Frontal cortex (tissue), 4 donors: Measurements from ENCODE around the gene HNRNPA0. TPM values are rescaled to one million over a fixed set of nuclear protein-coding genes. Genes with fewer than 3 reads are reported as not detected.

Experiments
- DNase-seq, 2 donors: peaks; one replicate each; pipeline ENCODE4 v3.0.0; 2012; ENCODE audit warnings: low spot score in 2 of 2
- FAIRE-seq: peaks from 2 replicates; lab custom pipeline; 2012; peaks lifted over from hg19 to GRCh38; lab: Jason Lieb, UNC
- total RNA-seq: library from RNA; depleted of rRNA; stranded (reverse); fragments of >200 nt; gene quantifications from one replicate; pipeline ENCODE4 v1.2.3, GENCODE V29; 2014
- donor health status: control.
- donor health status: control.
- donor health status: control.

HNRNPA0 gene
- total RNA-seq, 1 donor from 2014 or later = 57.9 TPM

DNA sequence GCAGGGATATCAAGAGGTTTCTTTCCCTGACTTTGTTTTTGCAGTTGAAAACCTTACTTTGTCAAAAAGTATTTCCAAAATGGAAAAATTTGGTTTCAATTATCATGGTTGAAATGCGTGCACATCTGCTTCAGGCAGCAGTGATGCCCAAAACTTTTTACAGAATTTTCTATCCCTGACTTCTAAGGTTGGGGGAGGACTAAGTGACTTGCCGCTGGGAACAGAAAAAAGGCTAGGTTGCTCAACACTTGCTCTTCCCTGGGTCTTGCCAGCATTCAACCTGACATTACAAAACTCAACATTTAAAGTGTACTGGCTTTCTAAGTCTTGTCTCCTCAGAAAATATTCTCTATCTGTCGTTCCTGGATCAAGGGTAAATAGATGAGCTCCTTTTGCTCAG is 23.0 kb downstream of the HNRNPA0 start:
- DNase-seq (no peak), FAIRE-seq (no peak)

DNA sequence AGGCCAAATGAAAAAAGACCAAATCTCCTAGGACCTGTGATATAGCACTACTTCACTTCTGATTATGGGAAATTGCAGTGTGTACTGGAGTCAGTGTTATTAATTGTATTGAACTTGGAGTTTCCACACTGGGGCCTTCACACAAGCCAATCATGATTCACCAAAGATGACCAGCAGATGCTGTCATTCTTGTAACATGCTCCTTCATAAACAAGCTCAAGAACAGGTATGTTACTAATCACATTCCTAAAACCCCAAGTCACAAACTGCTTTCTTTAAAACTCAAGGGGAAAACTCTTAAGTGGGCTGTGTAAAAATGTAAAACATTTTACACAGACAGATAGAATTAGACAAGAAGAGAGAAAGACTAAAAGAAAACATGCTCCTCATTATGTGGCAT is 23.8 kb downstream of the HNRNPA0 start:
- DNase-seq (no peak), FAIRE-seq (no peak)

- no peak for DNase-seq
- no peak for FAIRE-seq
Observed at GRCh38 chr5:137728048-137728447, 26.1 kb downstream of the HNRNPA0 start.

DNA sequence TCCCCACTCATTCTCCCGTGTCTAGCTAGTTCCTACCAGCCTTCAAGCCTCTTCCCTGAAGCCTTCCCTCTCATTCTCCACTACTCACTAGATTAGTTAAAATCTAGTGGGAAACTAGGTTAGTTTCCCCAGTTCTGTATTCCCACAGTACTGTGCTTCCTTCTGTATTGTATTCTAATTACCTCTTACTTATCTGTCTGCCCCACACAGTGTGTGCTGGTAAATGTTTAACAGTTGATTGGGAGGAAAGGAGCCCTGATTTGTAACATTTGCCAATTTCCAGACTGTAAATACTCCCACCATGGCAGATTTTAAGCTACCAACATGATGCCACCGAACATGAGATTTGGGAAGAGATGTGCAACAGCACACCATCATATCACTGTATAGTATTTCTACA is 26.5 kb downstream of the HNRNPA0 start:
- FAIRE-seq = no peak
- no peak for DNase-seq

- DNase-seq (no peak), FAIRE-seq (no peak)
Observed at GRCh38 chr5:137724251-137724650, 29.9 kb downstream of the HNRNPA0 start.

- DNase-seq = no peak
- FAIRE-seq = no peak
Observed at GRCh38 chr5:137718611-137719010, 35.6 kb downstream of the HNRNPA0 start.

GRCh38 chr5:137716337-137716736 is 37.8 kb downstream of the HNRNPA0 start:
- no peak for DNase-seq
- FAIRE-seq = no peak

DNA sequence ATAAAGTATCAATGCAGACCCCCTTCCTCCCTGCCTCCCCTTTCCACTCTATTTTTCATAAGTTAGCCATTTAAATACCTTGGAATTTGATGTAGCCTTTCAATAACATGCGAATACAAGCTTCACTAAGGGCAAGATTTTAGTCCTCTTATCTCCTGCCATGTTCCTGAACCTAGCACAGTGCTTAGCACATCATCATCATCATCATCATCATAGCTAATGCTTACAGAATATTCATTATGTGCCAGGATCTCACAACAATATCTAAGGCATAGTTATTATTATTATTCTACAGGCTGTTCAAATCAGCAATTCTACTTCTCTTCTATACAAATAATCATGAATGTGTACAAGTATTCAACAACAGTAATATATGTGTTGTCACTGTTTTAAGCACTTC is 38.7 kb downstream of the HNRNPA0 start:
- no peak for FAIRE-seq

GRCh38 chr5:137714946-137715345 is 39.2 kb downstream of the HNRNPA0 start:
- FAIRE-seq = no peak
- no peak for DNase-seq

More for the DNA sequence above, 38.7 kb downstream of the HNRNPA0 start:
- DNase-seq = no peak

- FAIRE-seq (no peak), DNase-seq (no peak)
Observed at GRCh38 chr5:137714494-137714893, 39.7 kb downstream of the HNRNPA0 start.

GRCh38 chr5:137712139-137712667 is 42.0 kb downstream of the HNRNPA0 start:
- FAIRE-seq (no peak), DNase-seq (no peak)

DNA sequence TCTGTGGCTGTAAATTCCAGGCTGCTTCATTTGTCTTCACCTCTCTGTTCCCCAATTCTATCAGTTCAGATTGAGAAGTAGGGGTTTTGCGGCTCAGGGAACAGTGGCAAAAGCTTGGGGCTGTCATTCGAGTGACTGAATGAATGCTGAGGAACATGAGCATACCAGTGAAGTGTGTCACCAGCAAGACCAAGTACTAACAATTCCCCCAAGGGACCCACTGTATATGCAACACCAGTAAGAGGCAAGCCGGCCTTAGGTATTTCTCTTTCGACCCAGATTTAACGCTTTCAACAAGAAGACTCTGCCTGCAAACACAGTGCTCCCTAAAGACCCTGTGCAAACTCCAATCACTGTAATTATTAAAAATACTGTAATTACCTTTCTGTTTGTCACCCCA is 44.1 kb downstream of the HNRNPA0 start:
- no peak for FAIRE-seq
- no peak for DNase-seq

- FAIRE-seq (no peak), DNase-seq (no peak)
Observed at GRCh38 chr5:137708796-137709559, 45.2 kb downstream of the HNRNPA0 start.

GRCh38 chr5:137708062-137708461 is 46.1 kb downstream of the HNRNPA0 start:
- DNase-seq (no peak), FAIRE-seq (no peak)

DNA sequence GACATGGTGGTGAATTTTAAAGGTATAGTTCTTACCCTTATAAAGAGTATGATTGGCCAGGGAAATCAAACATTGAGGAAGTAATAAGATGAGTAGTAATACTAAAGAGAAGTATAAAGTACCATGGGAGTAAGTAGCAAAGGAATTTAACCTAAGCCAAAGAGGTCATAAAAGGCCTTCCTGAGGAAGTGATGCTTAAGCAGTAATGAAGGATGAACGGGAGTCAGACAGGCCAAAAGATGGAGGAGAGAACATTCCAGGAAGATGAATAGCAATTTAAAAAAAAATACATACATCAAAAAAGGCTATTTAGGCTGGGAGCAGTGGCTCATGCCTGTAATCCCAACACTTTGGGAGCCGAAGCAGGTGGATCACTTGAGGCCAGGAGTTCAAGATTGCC is 47.3 kb downstream of the HNRNPA0 start:
- FAIRE-seq = no peak
- no peak for DNase-seq

DNA sequence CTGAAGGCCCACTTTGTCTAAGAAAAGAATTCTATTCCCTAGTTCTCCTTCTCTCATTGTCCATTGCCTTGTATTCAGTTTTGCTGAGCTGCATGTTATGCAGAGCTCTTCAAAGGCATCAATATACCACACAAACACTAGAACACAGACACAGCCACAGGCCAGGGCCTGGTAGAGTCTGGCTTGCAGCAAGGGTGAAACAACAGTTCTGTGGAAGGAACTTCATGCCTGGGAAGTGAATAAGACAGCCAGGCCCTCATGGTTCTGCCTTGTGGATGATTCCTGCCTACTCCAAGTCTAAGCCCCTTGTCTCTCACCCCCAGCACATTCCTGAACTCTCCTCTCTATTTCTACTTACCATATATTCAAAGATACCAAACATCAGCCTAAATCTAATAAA is 49.1 kb downstream of the HNRNPA0 start:
- FAIRE-seq = no peak
- no peak for DNase-seq

- DNase-seq = no peak
- no peak for FAIRE-seq
Observed at GRCh38 chr5:137703565-137703964, 50.6 kb downstream of the HNRNPA0 start.

- DNase-seq = no peak
- FAIRE-seq = no peak
Observed at GRCh38 chr5:137700282-137700680, 53.9 kb downstream of the HNRNPA0 start.

DNA sequence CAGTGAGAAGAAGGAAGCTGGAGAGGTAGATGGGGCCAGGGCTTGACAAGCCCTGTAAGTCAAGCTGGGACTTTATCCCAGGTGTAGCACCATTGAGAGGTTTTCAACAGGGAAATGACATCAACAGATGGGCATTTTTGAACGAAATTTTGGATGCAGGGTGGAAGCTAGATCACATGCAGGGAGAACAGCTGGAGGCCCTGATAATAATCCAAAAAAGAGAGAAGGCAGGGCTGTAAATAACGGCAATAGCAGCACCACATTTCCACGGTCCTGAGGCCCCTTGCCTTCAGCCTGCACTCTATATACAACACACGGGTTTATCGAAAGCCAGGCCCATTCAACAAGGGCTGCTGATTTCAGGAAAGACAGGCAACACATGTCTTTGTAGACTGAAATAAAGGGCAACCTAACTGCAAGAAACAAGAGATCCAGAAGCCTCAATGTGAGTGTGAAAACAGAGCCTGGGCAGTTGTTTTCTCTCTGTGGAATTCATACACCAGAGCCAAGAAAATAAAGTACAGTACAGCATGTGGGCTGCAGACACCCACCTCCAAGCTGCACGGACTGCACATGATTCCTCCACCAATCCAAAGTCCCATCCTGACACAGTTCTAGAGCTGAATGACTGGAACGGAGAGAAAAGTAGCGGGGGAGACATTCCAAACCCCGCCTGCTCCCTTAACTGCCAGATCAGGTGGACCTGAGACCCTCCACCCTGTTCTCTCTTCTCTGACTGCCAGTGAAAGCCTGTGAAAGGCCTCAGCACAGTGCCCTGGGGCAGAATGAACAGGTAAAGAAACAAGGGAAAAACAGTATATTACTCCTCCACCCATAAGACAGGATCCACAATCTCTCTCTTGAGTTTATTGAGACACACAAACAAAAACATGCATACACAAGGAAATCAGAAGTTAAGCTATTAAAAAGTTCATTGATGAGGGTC is 54.6 kb downstream of the HNRNPA0 start:
- peak in 1 of 2 donors; percentile 14 for DNase-seq
- no peak for FAIRE-seq

DNA sequence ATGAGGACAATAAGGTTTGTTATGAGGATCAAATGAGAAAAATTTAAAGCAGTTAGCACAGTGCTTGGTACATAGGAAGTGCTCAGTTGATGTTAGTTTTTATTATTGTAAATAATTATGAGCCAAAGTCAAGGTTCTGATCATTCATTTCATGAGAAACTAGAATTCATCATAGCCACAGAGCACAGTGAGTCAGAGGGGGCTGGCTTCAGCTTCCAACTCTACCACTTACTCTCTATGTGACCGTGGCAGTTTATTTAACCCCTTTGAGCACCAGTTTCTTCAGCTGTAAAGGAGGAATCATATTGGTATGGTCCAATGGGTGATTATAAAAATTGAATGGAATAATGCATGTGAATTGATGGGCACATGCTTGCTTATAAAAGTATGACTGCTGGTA is 57.7 kb downstream of the HNRNPA0 start:
- no peak for DNase-seq
- FAIRE-seq = no peak
